Astrocyte (in vitro differentiated cells and primary cell): ENCODE data around the gene SPTLC2. TPM values are rescaled to one million over a fixed set of nuclear protein-coding genes. Genes with fewer than 3 reads are reported as not detected.

ENCODE experiments used
- DNase-seq: peaks from one replicate; pipeline ENCODE4 v3.0.0-alpha.2; 2010; ENCODE audit warnings: low read depth
- FAIRE-seq: peaks from 2 replicates; lab custom pipeline; 2011; peaks lifted over from hg19 to GRCh38; lab: Jason Lieb, UNC
- H2AFZ ChIP-seq: 2 replicates; pipeline ENCODE4 v1.6.0; 2012; ENCODE audit warnings: low read depth, low read length, inconsistent platforms
- H3K27ac ChIP-seq: 2 replicates; pipeline ENCODE4 v1.5.1; 2011; ENCODE audit warnings: low read depth, low read length, inconsistent platforms
- H3K27me3 ChIP-seq: 2 replicates; pipeline ENCODE4 v1.6.0; 2011; ENCODE audit warnings: low read length, inconsistent platforms; ENCODE audit not compliant: insufficient read depth
- H3K36me3 ChIP-seq: 2 replicates; pipeline ENCODE4 v1.5.1; 2011; ENCODE audit warnings: low read length, inconsistent platforms; ENCODE audit not compliant: insufficient read depth
- H3K4me1 ChIP-seq: 2 replicates; pipeline ENCODE4 v1.5.1; 2011; ENCODE audit warnings: low read length, inconsistent platforms; ENCODE audit not compliant: insufficient read depth
- H3K4me2 ChIP-seq: 2 replicates; pipeline ENCODE4 v1.6.0; 2012; ENCODE audit warnings: low read length, inconsistent platforms
- H3K4me3 ChIP-seq: 2 replicates; pipeline ENCODE4 v1.5.1; 2011; ENCODE audit warnings: low read depth, mild to moderate bottlenecking, low read length, inconsistent platforms; ENCODE audit not compliant: insufficient read depth
- H3K79me2 ChIP-seq: 2 replicates; pipeline ENCODE4 v1.6.0; 2012; ENCODE audit warnings: mild to moderate bottlenecking, low read length, inconsistent platforms; ENCODE audit not compliant: insufficient read depth
- H3K9ac ChIP-seq: 2 replicates; pipeline ENCODE4 v1.6.0; 2012; ENCODE audit warnings: mild to moderate bottlenecking, low read length, inconsistent platforms
- H3K9me3 ChIP-seq: 2 replicates; pipeline ENCODE4 v1.5.1; 2012; ENCODE audit warnings: low read depth, mild to moderate bottlenecking, low read length, inconsistent platforms; ENCODE audit not compliant: insufficient read depth
- H4K20me1 ChIP-seq: 2 replicates; pipeline ENCODE4 v1.6.0; 2012; ENCODE audit warnings: low read length, inconsistent platforms; ENCODE audit not compliant: insufficient read depth
- H3K27ac Mint-ChIP-seq: one replicate; pipeline ENCODE4 v1.8.0; 2021; ENCODE audit warnings: mild to moderate bottlenecking, mixed read lengths; ENCODE audit not compliant: unreplicated experiment
- H3K27me3 Mint-ChIP-seq: one replicate; pipeline ENCODE4 v1.8.0; 2021; ENCODE audit warnings: low read depth, mixed read lengths; ENCODE audit not compliant: unreplicated experiment
- H3K36me3 Mint-ChIP-seq: one replicate; pipeline ENCODE4 v1.8.0; 2021; ENCODE audit warnings: low read depth, mixed read lengths; ENCODE audit not compliant: unreplicated experiment
- H3K4me1 Mint-ChIP-seq: one replicate; pipeline ENCODE4 v1.8.0; 2021; ENCODE audit warnings: low read depth, mixed read lengths; ENCODE audit not compliant: unreplicated experiment
- H3K4me3 Mint-ChIP-seq: one replicate; pipeline ENCODE4 v1.8.0; 2021; ENCODE audit warnings: mild to moderate bottlenecking, moderate library complexity, mixed read lengths; ENCODE audit not compliant: unreplicated experiment
- H3K9me3 Mint-ChIP-seq: one replicate; pipeline ENCODE4 v1.8.0; 2021; ENCODE audit warnings: mild to moderate bottlenecking, mixed read lengths; ENCODE audit not compliant: unreplicated experiment
- CTCF ChIP-seq: IDR thresholded peaks from 2 replicates; pipeline ENCODE4 v1.5.1; 2011; ENCODE audit warnings: low read depth, mild to moderate bottlenecking, inconsistent platforms, low read length, moderate library complexity; ENCODE audit not compliant: insufficient read depth
- EZH2 ChIP-seq: IDR thresholded peaks from 2 replicates; pipeline ENCODE4 v1.6.1; 2012; ENCODE audit warnings: mild to moderate bottlenecking, low read length, inconsistent platforms; ENCODE audit not compliant: insufficient read depth
- total RNA-seq: library from RNA; stranded (reverse); gene quantifications from 2 replicates; pipeline ENCODE4 v1.2.1, GENCODE V29; 2021

SPTLC2 gene
- total RNA-seq, 1 donor from 2014 or later: 51.2 TPM

- Histone ChIP-seq H3K4me3 (peak overlapping the region; percentile 45), H3K79me2 (no peaks in the 10 kb centered on the region), H2AFZ (peak overlapping the region; percentile 94), H3K36me3 (no peaks in the 10 kb centered on the region), H3K4me2 (peak overlapping the region; percentile 76), H3K27ac (no peak overlapping the region), H3K27me3 (no peaks in the 10 kb centered on the region), H3K9me3 (no peaks in the 10 kb centered on the region), H3K4me1 (peaks cover 25% of the 10 kb centered on the region), H4K20me1 (no peaks in the 10 kb centered on the region), H3K9ac (no peak overlapping the region)
- DNase-seq: no peak
- FAIRE-seq: no peak
- Mint-ChIP-seq H3K4me1 (peaks cover 7% of the 10 kb centered on the region), H3K9me3 (peaks cover 6% of the 10 kb centered on the region), H3K27me3 (no peaks in the 10 kb centered on the region), H3K27ac (no peak overlapping the region), H3K36me3 (no peaks in the 10 kb centered on the region), H3K4me3 (no peak overlapping the region)
- TF ChIP-seq CTCF: no peak
- no peak for TF ChIP-seq EZH2
These were observed 26.0 kb upstream of the SPTLC2 start for GRCh38 chr14:77642407-77642806.

GRCh38 chr14:77641534-77642341, 25.3 kb upstream of the SPTLC2 start:
- Histone ChIP-seq H3K27ac (peak overlapping the region; percentile 7), H3K4me3 (peak overlapping the region; percentile 45), H3K36me3 (no peaks in the 10 kb centered on the region), H3K4me2 (peak overlapping the region; percentile 76), H3K27me3 (no peaks in the 10 kb centered on the region), H3K9me3 (no peaks in the 10 kb centered on the region), H4K20me1 (no peaks in the 10 kb centered on the region), H2AFZ (peak overlapping the region; percentile 94), H3K4me1 (peaks cover 25% of the 10 kb centered on the region), H3K9ac (peak overlapping the region; percentile 64), H3K79me2 (no peaks in the 10 kb centered on the region)
- no peaks in the 10 kb centered on the region for H3K27me3 Mint-ChIP-seq
- H3K36me3 Mint-ChIP-seq: no peaks in the 10 kb centered on the region
- peaks cover 7% of the 10 kb centered on the region for H3K4me1 Mint-ChIP-seq
- peaks cover 3% of the 10 kb centered on the region for H3K9me3 Mint-ChIP-seq
- peak overlapping the region; percentile 59 for H3K27ac Mint-ChIP-seq
- DNase-seq (peak; percentile 18), FAIRE-seq (no peak)
- no peak overlapping the region for H3K4me3 Mint-ChIP-seq
- TF ChIP-seq CTCF: no peak
- no peak for TF ChIP-seq EZH2
